Parathyroid adenoma (tissue), 2 donors: ENCODE measurements around the gene TMEM184C.

Source experiments
- H2AFZ ChIP-seq: fragments of 300-600 bp; sonication (generic); one replicate; pipeline ENCODE4 v1.7.0; 2017; ENCODE audit warnings: antibody characterized with exemption, mild to moderate bottlenecking
- H3K27ac ChIP-seq: fragments of 300-600 bp; sonication (generic); one replicate; pipeline ENCODE4 v1.7.0; 2017
- H3K27me3 ChIP-seq: fragments of 300-600 bp; sonication (generic); one replicate; pipeline ENCODE4 v1.7.0; 2017; ENCODE audit warnings: low read length; ENCODE audit not compliant: control insufficient read depth, insufficient read depth
- H3K36me3 ChIP-seq: fragments of 300-600 bp; sonication (generic); one replicate; pipeline ENCODE4 v1.7.0; 2017; ENCODE audit warnings: low read length; ENCODE audit not compliant: control insufficient read depth, insufficient read depth
- H3K4me1 ChIP-seq: fragments of 300-600 bp; sonication (generic); one replicate; pipeline ENCODE4 v1.7.0; 2017; ENCODE audit warnings: control low read depth
- H3K4me2 ChIP-seq: fragments of 300-600 bp; sonication (generic); one replicate; pipeline ENCODE4 v1.7.0; 2017; ENCODE audit warnings: low read length
- H3K4me3 ChIP-seq: fragments of 300-600 bp; sonication (generic); one replicate; pipeline ENCODE4 v1.7.0; 2017; ENCODE audit warnings: low read depth, low read length
- H3K79me2 ChIP-seq: fragments of 300-600 bp; sonication (generic); one replicate; pipeline ENCODE4 v1.7.0; 2017; ENCODE audit warnings: control low read depth
- H3K9ac ChIP-seq: fragments of 300-600 bp; sonication (generic); one replicate; pipeline ENCODE4 v1.7.0; 2017; ENCODE audit warnings: mild to moderate bottlenecking
- H3K9me3 ChIP-seq: fragments of 300-600 bp; sonication (generic); one replicate; pipeline ENCODE4 v1.7.0; 2017; ENCODE audit warnings: low read length; ENCODE audit not compliant: control insufficient read depth
- TF ChIP-seq, protein P1 (sequence below): fragments of 300-600 bp; sonication (generic); IDR thresholded peaks from one replicate; pipeline ENCODE4 v1.7.0; 2017; ENCODE audit warnings: antibody characterized with exemption, mild to moderate bottlenecking
- donor health status: primary hyperparathyroidism.

The TMEM184C gene

DNA sequence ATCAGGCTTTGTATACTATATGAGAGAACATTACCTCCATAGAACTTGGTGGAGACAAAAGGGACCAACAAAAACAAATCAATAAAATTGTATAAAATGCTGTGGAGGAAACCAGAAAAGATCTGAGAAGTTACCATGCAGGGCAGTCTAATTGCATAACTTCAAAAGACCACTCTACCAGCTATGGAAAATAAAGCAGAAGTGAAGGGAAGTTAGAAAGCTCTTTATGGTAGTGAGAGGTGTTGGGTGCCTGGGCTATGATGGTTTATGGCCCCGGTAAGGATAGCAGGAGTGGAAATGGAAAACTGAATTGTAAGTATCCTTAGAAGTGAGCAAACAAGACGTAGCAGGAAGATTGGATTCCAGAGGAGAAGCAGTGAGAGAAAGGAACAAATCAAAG lies 3.1 kb downstream of the TMEM184C start:
- H2AFZ ChIP-seq, result no peak overlapping the region
- H3K9me3 ChIP-seq, result no peaks in the 10 kb centered on the region
- H3K36me3 ChIP-seq, result no peaks in the 10 kb centered on the region
- peaks cover 19% of the 10 kb centered on the region for H3K79me2 ChIP-seq
- no peaks in the 10 kb centered on the region for H3K27me3 ChIP-seq
- peak overlapping the region; percentile 92 for H3K4me2 ChIP-seq
- peak overlapping the region; percentile 97 for H3K4me3 ChIP-seq
- no peak overlapping the region for H3K9ac ChIP-seq
- no peaks in the 10 kb centered on the region for H3K4me1 ChIP-seq
- TF ChIP-seq, protein P1, sequence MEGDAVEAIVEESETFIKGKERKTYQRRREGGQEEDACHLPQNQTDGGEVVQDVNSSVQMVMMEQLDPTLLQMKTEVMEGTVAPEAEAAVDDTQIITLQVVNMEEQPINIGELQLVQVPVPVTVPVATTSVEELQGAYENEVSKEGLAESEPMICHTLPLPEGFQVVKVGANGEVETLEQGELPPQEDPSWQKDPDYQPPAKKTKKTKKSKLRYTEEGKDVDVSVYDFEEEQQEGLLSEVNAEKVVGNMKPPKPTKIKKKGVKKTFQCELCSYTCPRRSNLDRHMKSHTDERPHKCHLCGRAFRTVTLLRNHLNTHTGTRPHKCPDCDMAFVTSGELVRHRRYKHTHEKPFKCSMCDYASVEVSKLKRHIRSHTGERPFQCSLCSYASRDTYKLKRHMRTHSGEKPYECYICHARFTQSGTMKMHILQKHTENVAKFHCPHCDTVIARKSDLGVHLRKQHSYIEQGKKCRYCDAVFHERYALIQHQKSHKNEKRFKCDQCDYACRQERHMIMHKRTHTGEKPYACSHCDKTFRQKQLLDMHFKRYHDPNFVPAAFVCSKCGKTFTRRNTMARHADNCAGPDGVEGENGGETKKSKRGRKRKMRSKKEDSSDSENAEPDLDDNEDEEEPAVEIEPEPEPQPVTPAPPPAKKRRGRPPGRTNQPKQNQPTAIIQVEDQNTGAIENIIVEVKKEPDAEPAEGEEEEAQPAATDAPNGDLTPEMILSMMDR, result no peak
- peak overlapping the region; percentile 96 for H3K27ac ChIP-seq

GRCh38 chr4:147625733-147626132 lies 8.5 kb downstream of the TMEM184C start:
- H3K9me3 ChIP-seq, result no peaks in the 10 kb centered on the region
- H3K27me3 ChIP-seq, result no peaks in the 10 kb centered on the region
- H3K27ac ChIP-seq, result peak overlapping the region; percentile 18
- no peak overlapping the region for H3K4me2 ChIP-seq
- no peaks in the 10 kb centered on the region for H3K4me1 ChIP-seq
- no peaks in the 10 kb centered on the region for H3K36me3 ChIP-seq
- no peak overlapping the region for H3K4me3 ChIP-seq
- peaks cover 7% of the 10 kb centered on the region for H3K79me2 ChIP-seq
- TF ChIP-seq, protein P1, result no peak
- H2AFZ ChIP-seq, result no peak overlapping the region
- H3K9ac ChIP-seq, result no peak overlapping the region

GRCh38 chr4:147626903-147627302 lies 9.7 kb downstream of the TMEM184C start:
- Histone ChIP-seq H3K4me3 (no peak overlapping the region), H3K9me3 (no peaks in the 10 kb centered on the region), H3K4me1 (no peaks in the 10 kb centered on the region), H3K79me2 (peaks cover 6% of the 10 kb centered on the region), H3K36me3 (no peaks in the 10 kb centered on the region), H3K27ac (no peak overlapping the region), H3K4me2 (no peak overlapping the region), H3K9ac (no peak overlapping the region), H3K27me3 (no peaks in the 10 kb centered on the region), H2AFZ (no peak overlapping the region)
- TF ChIP-seq, protein P1, result no peak

DNA sequence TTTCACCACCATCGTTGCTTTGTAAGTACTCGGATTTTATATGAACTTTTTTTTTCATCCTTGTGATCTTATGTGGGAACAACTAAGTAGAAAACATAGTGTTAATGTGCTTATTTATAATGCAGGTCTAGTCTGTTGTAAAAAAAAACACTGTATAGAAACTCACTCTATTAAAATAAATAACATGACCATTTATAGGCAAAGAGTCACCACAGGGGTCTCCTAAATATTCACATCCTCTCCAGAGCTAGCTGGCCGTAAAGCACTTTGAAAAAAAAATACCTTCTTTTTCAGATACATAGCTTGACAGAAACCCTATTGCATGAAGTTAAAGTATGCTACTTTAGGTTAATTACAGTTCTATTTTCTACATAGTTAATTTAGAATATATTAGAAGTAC lies 11.2 kb downstream of the TMEM184C start:
- Histone ChIP-seq H3K4me1 (no peaks in the 10 kb centered on the region), H3K27me3 (no peaks in the 10 kb centered on the region), H3K79me2 (no peaks in the 10 kb centered on the region), H3K36me3 (no peaks in the 10 kb centered on the region), H3K27ac (no peak overlapping the region), H3K4me2 (no peak overlapping the region), H3K9ac (no peak overlapping the region), H3K4me3 (no peak overlapping the region), H3K9me3 (no peaks in the 10 kb centered on the region), H2AFZ (no peak overlapping the region)
- TF ChIP-seq, protein P1, result no peak

GRCh38 chr4:147629783-147630730 lies 12.9 kb downstream of the TMEM184C start:
- Histone ChIP-seq H3K36me3 (no peaks in the 10 kb centered on the region), H3K4me2 (no peak overlapping the region), H2AFZ (no peak overlapping the region), H3K27ac (no peak overlapping the region), H3K9ac (no peak overlapping the region), H3K9me3 (no peaks in the 10 kb centered on the region), H3K27me3 (no peaks in the 10 kb centered on the region), H3K79me2 (no peaks in the 10 kb centered on the region), H3K4me3 (no peak overlapping the region), H3K4me1 (no peaks in the 10 kb centered on the region)
- TF ChIP-seq, protein P1, result no peak
